GM19455 (cell line): ENCODE measurements around the gene ACRV1.

Source experiments
- ATAC-seq: cut with Tn5 transposase; IDR thresholded peaks from one replicate; pipeline ENCODE4 v1.9.1; 2021; ENCODE audit not compliant: unreplicated experiment

ACRV1 gene

GRCh38 chr11:125662689-125663088 lies 18.0 kb downstream of the ACRV1 start:
- ATAC-seq, result no peak

- ATAC-seq, result no peak
Observed at GRCh38 chr11:125649465-125650166, 31.0 kb downstream of the ACRV1 start.

- no peak for ATAC-seq
Observed at GRCh38 chr11:125645871-125646270, 34.8 kb downstream of the ACRV1 start.

- ATAC-seq, result no peak
Observed at GRCh38 chr11:125638315-125638714, 42.3 kb downstream of the ACRV1 start.

GRCh38 chr11:125637840-125638239 lies 42.8 kb downstream of the ACRV1 start:
- ATAC-seq, result no peak

- no peak for ATAC-seq
Observed at GRCh38 chr11:125627236-125627910, 53.3 kb downstream of the ACRV1 start.

- ATAC-seq, result peak; percentile 20
Observed at GRCh38 chr11:125626288-125626950, 54.2 kb downstream of the ACRV1 start.

GRCh38 chr11:125625630-125626287 lies 54.9 kb downstream of the ACRV1 start:
- peak; percentile 82 for ATAC-seq

DNA sequence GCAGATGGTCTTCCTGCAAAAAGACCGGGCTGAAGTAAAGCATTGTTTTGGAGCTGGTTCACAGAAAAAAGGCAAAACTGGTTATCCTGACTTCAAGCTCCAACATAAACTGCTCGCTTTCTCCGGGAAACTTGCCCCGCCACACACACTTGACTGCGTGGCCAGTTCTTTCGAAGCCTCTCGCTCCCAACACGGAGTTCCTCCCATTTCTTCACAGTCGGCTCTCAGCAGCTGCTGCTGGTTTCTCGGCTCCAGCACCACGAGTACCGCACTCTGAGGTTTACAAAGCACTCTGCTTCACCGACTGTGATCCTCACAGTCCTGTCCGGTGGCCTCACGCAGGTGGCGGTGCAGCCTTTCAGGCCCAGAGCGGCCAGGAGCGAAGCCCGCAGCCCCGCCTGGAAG lies 55.4 kb downstream of the ACRV1 start:
- ATAC-seq, result no peak

GRCh38 chr11:125624756-125625213 lies 55.9 kb downstream of the ACRV1 start, which contains the start of gene CHEK1:
Gene CHEK1, plus strand, starts transcription at chr11:125625163. Its CDS starts 1,606 bp downstream, at chr11:125626769.
- no peak for ATAC-seq

- no peak for ATAC-seq
Observed at GRCh38 chr11:125623064-125623463, 57.6 kb downstream of the ACRV1 start.

DNA sequence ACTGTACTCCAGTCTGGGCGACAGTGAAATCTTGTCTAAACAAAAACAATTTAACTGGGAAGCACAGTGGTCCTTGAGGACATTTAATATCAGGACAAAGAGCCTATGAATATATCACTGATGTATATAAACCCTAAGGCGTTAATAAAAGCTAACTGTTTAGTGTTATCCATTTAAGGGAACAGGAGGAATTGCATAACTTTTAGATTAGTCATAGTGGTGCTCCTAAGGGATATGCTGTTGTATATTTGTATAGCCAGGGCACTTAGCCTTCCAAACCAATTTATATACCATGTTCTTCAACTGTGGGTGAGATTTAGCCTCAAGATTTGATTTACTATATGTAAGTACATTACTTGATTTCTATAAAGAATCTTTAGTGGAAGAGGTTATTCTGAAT lies 58.7 kb downstream of the ACRV1 start:
- ATAC-seq, result no peak
